Measurements from ENCODE around the gene USP34. TPM values are rescaled to one million over a fixed set of nuclear protein-coding genes. Genes with fewer than 3 reads are reported as not detected.
"Not testable (repeated sequence)": the region's sequence is repeated elsewhere in the genome, so short reads cannot be mapped to it uniquely, and the experiment has no call there.

USP34 gene
- total RNA-seq, 1 donor from 2014 or later, result 139 TPM

GRCh38 chr2:61167579-61167978 lies 303.3 kb downstream of the USP34 start:
- Mint-ChIP-seq H3K9me3 (ENCODE audit: low read depth) (no peaks in the 10 kb centered on the region), H3K36me3 (ENCODE audit: insufficient read depth) (peaks cover 20% of the 10 kb centered on the region), H3K4me1 (ENCODE audit: low read depth) (no peaks in the 10 kb centered on the region), H3K27ac (no peak overlapping the region), H3K4me3 (ENCODE audit: low read depth) (no peak overlapping the region), H3K27me3 (no peaks in the 10 kb centered on the region)
- DNase-seq (ENCODE audit: low spot score, unreplicated experiment), result no peak
- TF ChIP-seq CTCF (IDR thresholded peaks at IDR 0.05; ENCODE audit: unreplicated experiment), result no peak

DNA sequence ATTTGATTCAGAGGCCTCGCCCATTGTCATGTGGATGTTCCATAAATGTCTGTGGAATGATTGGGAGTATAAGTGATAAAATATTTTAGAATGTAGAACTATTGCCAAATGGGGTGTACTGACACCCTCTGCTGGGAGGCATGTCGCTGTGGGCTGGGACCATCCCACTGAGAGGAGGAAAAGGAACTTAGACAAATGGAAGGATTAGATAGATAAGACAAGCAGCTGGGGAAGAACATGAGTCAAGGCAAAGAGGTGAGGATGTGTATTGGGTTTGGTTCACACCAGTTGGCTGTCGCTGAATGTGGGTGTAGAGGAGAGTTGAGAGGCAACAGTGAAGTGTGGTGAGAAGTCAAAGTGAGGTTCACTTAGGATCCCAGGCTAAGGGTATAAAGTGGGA lies 304.9 kb downstream of the USP34 start:
- no peaks in the 10 kb centered on the region for H3K9me3 Mint-ChIP-seq (ENCODE audit: low read depth)
- H3K4me1 Mint-ChIP-seq (ENCODE audit: low read depth), result no peaks in the 10 kb centered on the region
- H3K36me3 Mint-ChIP-seq (ENCODE audit: insufficient read depth), result peaks cover 20% of the 10 kb centered on the region
- no peaks in the 10 kb centered on the region for H3K27me3 Mint-ChIP-seq
- no peak for TF ChIP-seq CTCF (IDR thresholded peaks at IDR 0.05; ENCODE audit: unreplicated experiment)
- no peak for DNase-seq (ENCODE audit: low spot score, unreplicated experiment)
- H3K27ac Mint-ChIP-seq, result no peak overlapping the region
- no peak overlapping the region for H3K4me3 Mint-ChIP-seq (ENCODE audit: low read depth)

GRCh38 chr2:61165082-61165481 lies 305.8 kb downstream of the USP34 start:
- H3K4me1 Mint-ChIP-seq (ENCODE audit: low read depth); H3K4me3 Mint-ChIP-seq (ENCODE audit: low read depth); DNase-seq (ENCODE audit: low spot score, unreplicated experiment); H3K27me3 Mint-ChIP-seq; H3K9me3 Mint-ChIP-seq (ENCODE audit: low read depth); H3K27ac Mint-ChIP-seq: not testable (repeated sequence)
- peaks cover 22% of the 10 kb centered on the region for H3K36me3 Mint-ChIP-seq (ENCODE audit: insufficient read depth)

GRCh38 chr2:61162721-61163120 lies 308.2 kb downstream of the USP34 start:
- H3K9me3 Mint-ChIP-seq (ENCODE audit: low read depth), result peaks cover 8% of the 10 kb centered on the region
- H3K27me3 Mint-ChIP-seq, result no peaks in the 10 kb centered on the region
- DNase-seq (ENCODE audit: low spot score, unreplicated experiment), result no peak
- no peaks in the 10 kb centered on the region for H3K4me1 Mint-ChIP-seq (ENCODE audit: low read depth)
- H3K27ac Mint-ChIP-seq, result no peak overlapping the region
- H3K4me3 Mint-ChIP-seq (ENCODE audit: low read depth), result no peak overlapping the region
- TF ChIP-seq CTCF (IDR thresholded peaks at IDR 0.05; ENCODE audit: unreplicated experiment), result no peak
- peaks cover 31% of the 10 kb centered on the region for H3K36me3 Mint-ChIP-seq (ENCODE audit: insufficient read depth)

GRCh38 chr2:61161888-61162287 lies 309.0 kb downstream of the USP34 start, which contains the start of gene C2orf74:
C2orf74 (plus strand) TSS chr2:61162188; CDS start chr2:61162515, 327 bp downstream.
- no peaks in the 10 kb centered on the region for H3K4me1 Mint-ChIP-seq (ENCODE audit: low read depth)
- H3K36me3 Mint-ChIP-seq (ENCODE audit: insufficient read depth), result peaks cover 27% of the 10 kb centered on the region
- H3K4me3 Mint-ChIP-seq (ENCODE audit: low read depth), result no peak within 1 kb of the TSS
- no peaks in the 10 kb centered on the region for H3K27me3 Mint-ChIP-seq
- TF ChIP-seq CTCF (IDR thresholded peaks at IDR 0.05; ENCODE audit: unreplicated experiment), result no peak
- H3K27ac Mint-ChIP-seq, result no peak within 1 kb of the TSS
- no peak for DNase-seq (ENCODE audit: low spot score, unreplicated experiment)
- H3K9me3 Mint-ChIP-seq (ENCODE audit: low read depth), result peaks cover 8% of the 10 kb centered on the region

GRCh38 chr2:61158356-61158955 lies 312.4 kb downstream of the USP34 start:
- Mint-ChIP-seq H3K4me3 (ENCODE audit: low read depth) (no peak overlapping the region), H3K27me3 (no peaks in the 10 kb centered on the region), H3K36me3 (ENCODE audit: insufficient read depth) (peaks cover 18% of the 10 kb centered on the region), H3K27ac (no peak overlapping the region), H3K4me1 (ENCODE audit: low read depth) (no peaks in the 10 kb centered on the region), H3K9me3 (ENCODE audit: low read depth) (peaks cover 8% of the 10 kb centered on the region)
- no peak for DNase-seq (ENCODE audit: low spot score, unreplicated experiment)
- no peak for TF ChIP-seq CTCF (IDR thresholded peaks at IDR 0.05; ENCODE audit: unreplicated experiment)
